Measurements from ENCODE around the gene SZT2.

SZT2 gene

DNA sequence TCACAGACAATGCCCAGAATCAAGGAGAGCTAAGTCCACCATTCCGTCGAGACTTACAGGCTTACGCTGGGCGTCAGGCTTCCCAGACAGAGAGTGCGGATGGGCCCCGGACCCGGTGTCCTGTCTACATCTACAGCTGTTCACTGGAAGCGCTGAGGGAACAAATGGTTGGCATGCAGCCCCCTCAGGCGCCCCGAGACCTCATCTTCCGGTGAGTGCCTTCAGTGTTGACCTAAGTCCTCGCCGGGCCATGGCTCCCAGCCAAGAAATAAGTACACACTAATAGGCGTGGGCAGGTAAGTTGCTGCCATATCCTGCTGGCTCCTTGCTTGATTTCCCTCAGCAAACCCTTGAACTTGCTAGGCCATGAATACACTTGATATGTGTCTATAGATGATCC is 37.8 kb downstream of the SZT2 start:
- no peak for TF ChIP-seq TOX (CRISPR knock-in tag; IDR thresholded peaks at IDR 0.05; ENCODE audit: borderline replicate concordance)
- no peak for TF ChIP-seq TCF4 (CRISPR knock-in tag; IDR thresholded peaks at IDR 0.05; ENCODE audit: borderline replicate concordance)
- TF ChIP-seq ESRRG (CRISPR knock-in tag; IDR thresholded peaks at IDR 0.05): no peak
- TF ChIP-seq ZFP3 (CRISPR knock-in tag; IDR thresholded peaks at IDR 0.05): no peak
- TF ChIP-seq ZFP30 (CRISPR knock-in tag; IDR thresholded peaks at IDR 0.05): no peak
- no peak for TF ChIP-seq BACH2 (CRISPR knock-in tag; IDR thresholded peaks at IDR 0.05; ENCODE audit: borderline replicate concordance)
- no peak for TF ChIP-seq ISL1 (CRISPR knock-in tag; IDR thresholded peaks at IDR 0.05)
- no peak for TF ChIP-seq ZNF70 (CRISPR knock-in tag; IDR thresholded peaks at IDR 0.05)
- TF ChIP-seq OSR1 (CRISPR knock-in tag; IDR thresholded peaks at IDR 0.05): no peak
- TF ChIP-seq PPARA (CRISPR knock-in tag; IDR thresholded peaks at IDR 0.05; ENCODE audit: borderline replicate concordance): no peak
- ATAC-seq: no peak

DNA sequence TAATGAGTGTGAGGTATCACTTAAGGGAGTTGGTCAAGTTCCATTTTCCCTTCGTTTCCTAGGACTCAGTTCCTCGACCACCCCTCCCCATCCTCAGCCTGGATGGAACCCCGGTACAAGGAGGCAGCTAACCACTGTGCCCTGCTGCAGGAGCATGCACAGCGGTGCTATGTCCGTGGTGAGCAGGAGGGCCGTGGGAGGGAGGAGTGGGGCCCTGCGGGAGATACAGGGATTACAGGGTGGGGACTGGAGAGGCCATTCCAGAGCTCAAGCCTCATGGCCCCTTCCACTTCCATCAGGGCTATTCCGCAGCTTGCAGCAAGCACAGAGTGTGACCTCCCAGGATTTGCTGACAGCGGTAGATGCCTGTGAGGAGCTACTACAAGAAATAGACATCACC is 38.2 kb downstream of the SZT2 start:
- TF ChIP-seq ZNF70 (CRISPR knock-in tag; IDR thresholded peaks at IDR 0.05) (no peak), RARB (CRISPR knock-in tag; IDR thresholded peaks at IDR 0.05) (no peak), BACH2 (CRISPR knock-in tag; IDR thresholded peaks at IDR 0.05; ENCODE audit: borderline replicate concordance) (no peak), PPARA (CRISPR knock-in tag; IDR thresholded peaks at IDR 0.05; ENCODE audit: borderline replicate concordance) (no peak), ZC3H10 (CRISPR knock-in tag; IDR thresholded peaks at IDR 0.05) (no peak), CSDC2 (CRISPR knock-in tag; IDR thresholded peaks at IDR 0.05) (no peak), ZFP30 (CRISPR knock-in tag; IDR thresholded peaks at IDR 0.05) (no peak), TCF4 (CRISPR knock-in tag; IDR thresholded peaks at IDR 0.05; ENCODE audit: borderline replicate concordance) (no peak), GLIS3 (CRISPR knock-in tag; IDR thresholded peaks at IDR 0.05) (no peak)
- TF ChIP-seq, protein P1, sequence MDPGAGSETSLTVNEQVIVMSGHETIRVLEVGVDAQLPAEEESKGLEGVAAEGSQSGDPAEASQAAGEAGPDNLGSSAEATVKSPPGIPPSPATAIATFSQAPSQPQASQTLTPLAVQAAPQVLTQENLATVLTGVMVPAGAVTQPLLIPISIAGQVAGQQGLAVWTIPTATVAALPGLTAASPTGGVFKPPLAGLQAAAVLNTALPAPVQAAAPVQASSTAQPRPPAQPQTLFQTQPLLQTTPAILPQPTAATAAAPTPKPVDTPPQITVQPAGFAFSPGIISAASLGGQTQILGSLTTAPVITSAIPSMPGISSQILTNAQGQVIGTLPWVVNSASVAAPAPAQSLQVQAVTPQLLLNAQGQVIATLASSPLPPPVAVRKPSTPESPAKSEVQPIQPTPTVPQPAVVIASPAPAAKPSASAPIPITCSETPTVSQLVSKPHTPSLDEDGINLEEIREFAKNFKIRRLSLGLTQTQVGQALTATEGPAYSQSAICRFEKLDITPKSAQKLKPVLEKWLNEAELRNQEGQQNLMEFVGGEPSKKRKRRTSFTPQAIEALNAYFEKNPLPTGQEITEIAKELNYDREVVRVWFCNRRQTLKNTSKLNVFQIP (CRISPR knock-in tag; IDR thresholded peaks at IDR 0.05; ENCODE audit: borderline replicate concordance, low read depth): no peak
- no peak for ATAC-seq

DNA sequence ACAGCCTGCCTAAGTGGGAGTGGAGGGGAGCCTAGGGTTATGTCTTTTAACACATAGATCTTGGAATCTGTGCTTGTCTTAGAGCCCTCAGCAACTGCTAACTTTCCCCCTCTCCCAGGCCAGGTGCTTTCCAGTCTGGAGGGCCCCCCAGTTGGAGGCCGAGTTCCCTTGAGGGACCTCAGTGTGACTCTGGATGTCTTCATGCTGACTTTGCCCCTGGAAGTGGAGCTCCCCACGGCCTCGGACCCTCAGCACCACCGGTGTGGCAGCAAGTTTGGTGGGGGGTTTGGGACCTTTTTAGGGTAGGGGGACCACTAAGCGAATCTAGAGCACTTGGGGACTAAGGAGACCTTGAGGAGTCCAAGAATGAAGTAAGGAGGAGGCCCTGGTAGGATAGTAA is 41.1 kb downstream of the SZT2 start:
- TF ChIP-seq ZC3H10 (CRISPR knock-in tag; IDR thresholded peaks at IDR 0.05): no peak
- TF ChIP-seq, protein P2, sequence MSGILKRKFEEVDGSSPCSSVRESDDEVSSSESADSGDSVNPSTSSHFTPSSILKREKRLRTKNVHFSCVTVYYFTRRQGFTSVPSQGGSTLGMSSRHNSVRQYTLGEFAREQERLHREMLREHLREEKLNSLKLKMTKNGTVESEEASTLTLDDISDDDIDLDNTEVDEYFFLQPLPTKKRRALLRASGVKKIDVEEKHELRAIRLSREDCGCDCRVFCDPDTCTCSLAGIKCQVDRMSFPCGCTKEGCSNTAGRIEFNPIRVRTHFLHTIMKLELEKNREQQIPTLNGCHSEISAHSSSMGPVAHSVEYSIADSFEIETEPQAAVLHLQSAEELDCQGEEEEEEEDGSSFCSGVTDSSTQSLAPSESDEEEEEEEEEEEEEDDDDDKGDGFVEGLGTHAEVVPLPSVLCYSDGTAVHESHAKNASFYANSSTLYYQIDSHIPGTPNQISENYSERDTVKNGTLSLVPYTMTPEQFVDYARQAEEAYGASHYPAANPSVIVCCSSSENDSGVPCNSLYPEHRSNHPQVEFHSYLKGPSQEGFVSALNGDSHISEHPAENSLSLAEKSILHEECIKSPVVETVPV (CRISPR knock-in tag; IDR thresholded peaks at IDR 0.05): no peak
- ATAC-seq: no peak

DNA sequence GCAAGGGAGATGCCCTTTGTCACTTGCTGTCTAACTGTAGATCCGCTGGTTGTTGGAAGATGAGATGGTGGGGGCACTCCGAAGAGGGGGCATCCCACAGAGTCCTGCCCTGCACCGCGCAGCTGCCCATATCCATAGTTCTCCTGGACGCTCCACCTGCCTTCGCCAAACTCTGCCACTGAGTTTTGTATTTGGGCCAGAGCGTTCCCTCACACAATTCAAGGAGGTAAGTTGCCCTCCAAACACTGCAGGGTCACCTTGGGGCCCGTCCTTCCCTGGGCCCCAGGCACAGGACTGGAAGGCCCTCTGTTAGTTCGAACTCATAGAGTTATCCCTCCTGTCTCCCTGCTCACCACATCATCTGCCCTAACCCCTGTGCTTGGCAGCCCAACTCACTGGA is 42.0 kb downstream of the SZT2 start:
- no peak for ATAC-seq
- TF ChIP-seq BACH2 (CRISPR knock-in tag; IDR thresholded peaks at IDR 0.05; ENCODE audit: borderline replicate concordance) (no peak), TCF4 (CRISPR knock-in tag; IDR thresholded peaks at IDR 0.05; ENCODE audit: borderline replicate concordance) (no peak), TOX (CRISPR knock-in tag; IDR thresholded peaks at IDR 0.05; ENCODE audit: borderline replicate concordance) (no peak), CSDC2 (CRISPR knock-in tag; IDR thresholded peaks at IDR 0.05) (no peak), GLIS3 (CRISPR knock-in tag; IDR thresholded peaks at IDR 0.05) (no peak), OSR1 (CRISPR knock-in tag; IDR thresholded peaks at IDR 0.05) (no peak), ESRRG (CRISPR knock-in tag; IDR thresholded peaks at IDR 0.05) (no peak), ZC3H10 (CRISPR knock-in tag; IDR thresholded peaks at IDR 0.05) (no peak)
- TF ChIP-seq, protein P3, sequence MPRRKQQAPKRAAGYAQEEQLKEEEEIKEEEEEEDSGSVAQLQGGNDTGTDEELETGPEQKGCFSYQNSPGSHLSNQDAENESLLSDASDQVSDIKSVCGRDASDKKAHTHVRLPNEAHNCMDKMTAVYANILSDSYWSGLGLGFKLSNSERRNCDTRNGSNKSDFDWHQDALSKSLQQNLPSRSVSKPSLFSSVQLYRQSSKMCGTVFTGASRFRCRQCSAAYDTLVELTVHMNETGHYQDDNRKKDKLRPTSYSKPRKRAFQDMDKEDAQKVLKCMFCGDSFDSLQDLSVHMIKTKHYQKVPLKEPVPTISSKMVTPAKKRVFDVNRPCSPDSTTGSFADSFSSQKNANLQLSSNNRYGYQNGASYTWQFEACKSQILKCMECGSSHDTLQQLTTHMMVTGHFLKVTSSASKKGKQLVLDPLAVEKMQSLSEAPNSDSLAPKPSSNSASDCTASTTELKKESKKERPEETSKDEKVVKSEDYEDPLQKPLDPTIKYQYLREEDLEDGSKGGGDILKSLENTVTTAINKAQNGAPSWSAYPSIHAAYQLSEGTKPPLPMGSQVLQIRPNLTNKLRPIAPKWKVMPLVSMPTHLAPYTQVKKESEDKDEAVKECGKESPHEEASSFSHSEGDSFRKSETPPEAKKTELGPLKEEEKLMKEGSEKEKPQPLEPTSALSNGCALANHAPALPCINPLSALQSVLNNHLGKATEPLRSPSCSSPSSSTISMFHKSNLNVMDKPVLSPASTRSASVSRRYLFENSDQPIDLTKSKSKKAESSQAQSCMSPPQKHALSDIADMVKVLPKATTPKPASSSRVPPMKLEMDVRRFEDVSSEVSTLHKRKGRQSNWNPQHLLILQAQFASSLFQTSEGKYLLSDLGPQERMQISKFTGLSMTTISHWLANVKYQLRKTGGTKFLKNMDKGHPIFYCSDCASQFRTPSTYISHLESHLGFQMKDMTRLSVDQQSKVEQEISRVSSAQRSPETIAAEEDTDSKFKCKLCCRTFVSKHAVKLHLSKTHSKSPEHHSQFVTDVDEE (CRISPR knock-in tag; IDR thresholded peaks at IDR 0.05): no peak
- TF ChIP-seq, protein P1 (CRISPR knock-in tag; IDR thresholded peaks at IDR 0.05; ENCODE audit: borderline replicate concordance, low read depth): no peak
- TF ChIP-seq, protein P4, sequence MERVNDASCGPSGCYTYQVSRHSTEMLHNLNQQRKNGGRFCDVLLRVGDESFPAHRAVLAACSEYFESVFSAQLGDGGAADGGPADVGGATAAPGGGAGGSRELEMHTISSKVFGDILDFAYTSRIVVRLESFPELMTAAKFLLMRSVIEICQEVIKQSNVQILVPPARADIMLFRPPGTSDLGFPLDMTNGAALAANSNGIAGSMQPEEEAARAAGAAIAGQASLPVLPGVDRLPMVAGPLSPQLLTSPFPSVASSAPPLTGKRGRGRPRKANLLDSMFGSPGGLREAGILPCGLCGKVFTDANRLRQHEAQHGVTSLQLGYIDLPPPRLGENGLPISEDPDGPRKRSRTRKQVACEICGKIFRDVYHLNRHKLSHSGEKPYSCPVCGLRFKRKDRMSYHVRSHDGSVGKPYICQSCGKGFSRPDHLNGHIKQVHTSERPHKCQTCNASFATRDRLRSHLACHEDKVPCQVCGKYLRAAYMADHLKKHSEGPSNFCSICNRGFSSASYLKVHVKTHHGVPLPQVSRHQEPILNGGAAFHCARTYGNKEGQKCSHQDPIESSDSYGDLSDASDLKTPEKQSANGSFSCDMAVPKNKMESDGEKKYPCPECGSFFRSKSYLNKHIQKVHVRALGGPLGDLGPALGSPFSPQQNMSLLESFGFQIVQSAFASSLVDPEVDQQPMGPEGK (CRISPR knock-in tag; IDR thresholded peaks at IDR 0.05; ENCODE audit: borderline replicate concordance): no peak
